Measurements from ENCODE around the gene KRT36.

GRCh38 chr17:41516830-41517283 is 27.1 kb upstream of the KRT36 start:
- no peak for TF ChIP-seq FOXP2 (optimal IDR thresholded peaks at IDR 0.05; ENCODE audit: borderline replicate concordance, extremely low read depth, extremely low read length, insufficient read depth)
- TF ChIP-seq REST (IDR thresholded peaks at IDR 0.05; ENCODE audit: insufficient read depth in 1 of 2, low read depth in 2 of 2, low read length in 2 of 2) = no peak
- no peak for TF ChIP-seq POLR2AphosphoS5 (IDR thresholded peaks at IDR 0.05; ENCODE audit: low read depth, low read length)
- TF ChIP-seq TAF1 (IDR thresholded peaks at IDR 0.05; ENCODE audit: borderline replicate concordance, insufficient read depth, low read length) = no peak

Measured in PFSK-1 (cell line).